ENCODE measurements around the gene SH3BP2.

Gene SH3BP2

GRCh38 chr4:2865196-2865780 lies 72.4 kb downstream of the SH3BP2 start:
- no peak for TF ChIP-seq CTCF (IDR thresholded peaks at IDR 0.05; ENCODE audit: extremely low read depth, insufficient read depth, missing control alignments)
- DNase-seq (ENCODE audit: low spot score) = no peak
- in situ Hi-C loops (cut with MboI; ENCODE audit: low pct_unique_long_range_greater_than_20kb, low sequenced_read_pairs, unreplicated experiment) = no loop called here

GRCh38 chr4:2866160-2866861 lies 73.4 kb downstream of the SH3BP2 start:
- in situ Hi-C loops (cut with MboI; ENCODE audit: low pct_unique_long_range_greater_than_20kb, low sequenced_read_pairs, unreplicated experiment) = no loop called here
- no peak for TF ChIP-seq CTCF (IDR thresholded peaks at IDR 0.05; ENCODE audit: extremely low read depth, insufficient read depth, missing control alignments)
- no peak for DNase-seq (ENCODE audit: low spot score)

- in situ Hi-C loops (cut with MboI; ENCODE audit: low pct_unique_long_range_greater_than_20kb, low sequenced_read_pairs, unreplicated experiment) = no loop called here
- DNase-seq (ENCODE audit: low spot score) = no peak
- TF ChIP-seq CTCF (IDR thresholded peaks at IDR 0.05; ENCODE audit: extremely low read depth, insufficient read depth, missing control alignments) = no peak
Observed at GRCh38 chr4:2866891-2867290, 74.0 kb downstream of the SH3BP2 start.

- no peak for TF ChIP-seq CTCF (IDR thresholded peaks at IDR 0.05; ENCODE audit: extremely low read depth, insufficient read depth, missing control alignments)
- in situ Hi-C loops (cut with MboI; ENCODE audit: low pct_unique_long_range_greater_than_20kb, low sequenced_read_pairs, unreplicated experiment) = no loop called here
- DNase-seq (ENCODE audit: low spot score) = no peak
Observed at GRCh38 chr4:2867758-2868491, 75.0 kb downstream of the SH3BP2 start.

- TF ChIP-seq CTCF (IDR thresholded peaks at IDR 0.05; ENCODE audit: extremely low read depth, insufficient read depth, missing control alignments) = no peak
- in situ Hi-C loops (cut with MboI; ENCODE audit: low pct_unique_long_range_greater_than_20kb, low sequenced_read_pairs, unreplicated experiment) = no loop called here
- DNase-seq (ENCODE audit: low spot score) = no peak
Observed at GRCh38 chr4:2868877-2869487, 76.1 kb downstream of the SH3BP2 start.

GRCh38 chr4:2869659-2870058 lies 76.8 kb downstream of the SH3BP2 start:
- no peak for DNase-seq (ENCODE audit: low spot score)
- TF ChIP-seq CTCF (IDR thresholded peaks at IDR 0.05; ENCODE audit: extremely low read depth, insufficient read depth, missing control alignments) = no peak
- in situ Hi-C loops (cut with MboI; ENCODE audit: low pct_unique_long_range_greater_than_20kb, low sequenced_read_pairs, unreplicated experiment) = no loop called here

Measured in GM13977 (cell line).